Lung (tissue), 12 donors: ENCODE results near the gene CATSPER1. TPM values are rescaled to one million over a fixed set of nuclear protein-coding genes. Genes with fewer than 3 reads are reported as not detected.

Experiments
- ATAC-seq: fragments of 200-7000 bp; cut with Tn5 transposase; one replicate; pipeline ENCODE4 v1.9.1; 2020; ENCODE audit warnings: moderate number of reproducible peaks; ENCODE audit not compliant: insufficient read depth, low FRiP score
- DNase-seq, 3 donors: peaks; one replicate each; pipeline ENCODE4 v3.0.0-alpha.2; 2013 to 2017
- H3K27ac ChIP-seq, 2 donors: one replicate each; pipeline ENCODE4 v1.5.1; 2013; ENCODE audit warnings: mild to moderate bottlenecking in 2 of 2, moderate library complexity in 2 of 2, control low read depth in 1 of 2, inconsistent platforms in 1 of 2, low read depth in 1 of 2, low read length in 1 of 2
- H3K27me3 ChIP-seq, 3 donors: one replicate each; pipeline ENCODE4 v1.5.1; 2013; ENCODE audit warnings: low read length in 2 of 3; ENCODE audit not compliant: control insufficient read depth in 3 of 3, insufficient read depth in 3 of 3
- H3K36me3 ChIP-seq, 4 donors: one replicate each; pipeline ENCODE4 v1.5.1; 2013; ENCODE audit warnings: low read length in 4 of 4, mild to moderate bottlenecking in 1 of 4, moderate library complexity in 1 of 4; ENCODE audit not compliant: control insufficient read depth in 4 of 4, insufficient read depth in 4 of 4
- H3K4me1 ChIP-seq, 5 donors: one replicate each; pipeline ENCODE4 v1.5.1; 2013; ENCODE audit warnings: low read length in 5 of 5, mild to moderate bottlenecking in 2 of 5, moderate library complexity in 1 of 5; ENCODE audit not compliant: control insufficient read depth in 5 of 5, insufficient read depth in 5 of 5
- H3K4me3 ChIP-seq: one replicate; pipeline ENCODE4 v1.5.1; 2013; ENCODE audit warnings: mild to moderate bottlenecking, control low read depth, moderate library complexity
- H3K9ac ChIP-seq, 2 donors: one replicate each; pipeline ENCODE4 v1.5.1; 2013; ENCODE audit warnings: low read length in 2 of 2, control low read depth in 1 of 2; ENCODE audit not compliant: insufficient read depth in 1 of 2
- H3K9me3 ChIP-seq, 4 donors: one replicate each; pipeline ENCODE4 v1.5.1; 2013; ENCODE audit warnings: low read length in 3 of 4, mild to moderate bottlenecking in 1 of 4, moderate library complexity in 1 of 4; ENCODE audit not compliant: control insufficient read depth in 4 of 4, insufficient read depth in 3 of 4
- CTCF ChIP-seq: IDR thresholded peaks from 2 replicates; pipeline ENCODE4 v1.5.1; 2012; ENCODE audit warnings: mild to moderate bottlenecking; ENCODE audit errors: control extremely low read depth, extremely low read depth
- WGBS, 2 donors: extraction: QIAGEN DNeasy Blood & Tissue Kit; methylation state at CpG; one replicate each; pipeline ENCODE4 v1.1.7; 2013; 5-methylcytosine and 5-hydroxymethylcytosine counted together
- polyA plus RNA-seq, 2 donors: library from polyadenylated mRNA; stranded (reverse); fragments of 200-250 nt; gene quantifications; one replicate each; pipeline ENCODE4 v1.2.1, GENCODE V29; 2013
- total RNA-seq, 2 donors: library from RNA; depleted of rRNA in 1 of 2; stranded (reverse); fragments of >200 nt in 1 of 2; gene quantifications; one replicate each; pipeline ENCODE4 v1.2.1, GENCODE V29; 2014 to 2021
- donor health status: control.
- donor health status: control.
- donor health status: Bipolar disorder and iron deficiency.
- donor health status: healthy.
- donor health status: DM: yes; HTN: yes; CAD: no.

Gene CATSPER1
- total and polyA plus RNA-seq, 4 donors: 2.9 to 3.3 (median 3.1) TPM; not detected in 1

GRCh38 chr11:66045177-66045639, 18.9 kb upstream of the CATSPER1 start:
- H3K9ac ChIP-seq: no peak overlapping the region
- peaks cover 0 to 3% (median 0%) of the 10 kb centered on the region in 5 donors for H3K4me1 ChIP-seq
- H3K9me3 ChIP-seq: no peaks in the 10 kb centered on the region
- ATAC-seq (peak; percentile 78), DNase-seq (peak; percentile 60 to 78 (median 67))
- no peaks in the 10 kb centered on the region for H3K36me3 ChIP-seq
- WGBS, 2 donors: 15 to 21% methylated on average over 11 of the region's 11 CpGs
- peaks cover 0 to 11% (median 5%) of the 10 kb centered on the region in 3 donors for H3K27me3 ChIP-seq
- H3K27ac ChIP-seq: no peak overlapping the region
- peak; percentile 71 for TF ChIP-seq CTCF
- no peak overlapping the region for H3K4me3 ChIP-seq

GRCh38 chr11:66044757-66045156, 18.5 kb upstream of the CATSPER1 start:
- Histone ChIP-seq H3K27me3 (peaks cover 0 to 11% (median 5%) of the 10 kb centered on the region in 3 donors), H3K4me1 (peaks cover 0 to 3% (median 0%) of the 10 kb centered on the region in 5 donors), H3K27ac (no peak overlapping the region), H3K36me3 (no peaks in the 10 kb centered on the region), H3K9ac (no peak overlapping the region), H3K4me3 (no peak overlapping the region), H3K9me3 (no peaks in the 10 kb centered on the region)
- ATAC-seq (no peak), DNase-seq (no peak)
- 57 to 60% methylated on average over 6 of the region's 6 CpGs for WGBS, 2 donors
- TF ChIP-seq CTCF: no peak

- Histone ChIP-seq H3K9me3 (no peaks in the 10 kb centered on the region), H3K27me3 (peaks cover 0 to 9% (median 4%) of the 10 kb centered on the region in 3 donors), H3K27ac (no peak overlapping the region), H3K4me1 (peaks cover 0 to 3% (median 0%) of the 10 kb centered on the region in 5 donors), H3K4me3 (no peak overlapping the region), H3K36me3 (no peaks in the 10 kb centered on the region), H3K9ac (no peak overlapping the region)
- WGBS, 2 donors: 96 to 97% methylated on average over 88 of the region's 88 CpGs
- no peak for DNase-seq
- no peak for ATAC-seq
- TF ChIP-seq CTCF: no peak
Measured at GRCh38 chr11:66042996-66043906, 17.0 kb upstream of the CATSPER1 start.
